HG03108 (cell line): ENCODE measurements around the gene PRR33.

Experiments
- ATAC-seq: cut with Tn5 transposase; IDR thresholded peaks from one replicate; pipeline ENCODE4 v1.9.1; 2021; ENCODE audit warnings: moderate library complexity; ENCODE audit not compliant: unreplicated experiment

PRR33 gene

GRCh38 chr11:1866776-1867175 lies 24.9 kb downstream of the PRR33 start:
- no peak for ATAC-seq

GRCh38 chr11:1866226-1866625 lies 25.5 kb downstream of the PRR33 start:
- no peak for ATAC-seq

GRCh38 chr11:1864831-1865665 lies 26.6 kb downstream of the PRR33 start:
- no peak for ATAC-seq

- no peak for ATAC-seq
These were observed 27.5 kb downstream of the PRR33 start for GRCh38 chr11:1864231-1864630.

GRCh38 chr11:1863352-1864216 lies 28.1 kb downstream of the PRR33 start:
- no peak for ATAC-seq

GRCh38 chr11:1862588-1863351 lies 28.9 kb downstream of the PRR33 start:
- ATAC-seq = no peak

- ATAC-seq = no peak
These were observed 30.0 kb downstream of the PRR33 start for GRCh38 chr11:1861435-1862411.

- ATAC-seq = no peak
These were observed 31.6 kb downstream of the PRR33 start for GRCh38 chr11:1860108-1860507.

GRCh38 chr11:1859004-1859403 lies 32.7 kb downstream of the PRR33 start:
- ATAC-seq = no peak

GRCh38 chr11:1858576-1858975 lies 33.1 kb downstream of the PRR33 start:
- no peak for ATAC-seq

- ATAC-seq = no peak
These were observed 33.5 kb downstream of the PRR33 start for GRCh38 chr11:1858154-1858553.

GRCh38 chr11:1857064-1857463 lies 34.6 kb downstream of the PRR33 start:
- ATAC-seq = no peak

GRCh38 chr11:1856306-1857005 lies 35.2 kb downstream of the PRR33 start:
- no peak for ATAC-seq

GRCh38 chr11:1855886-1856265 lies 35.8 kb downstream of the PRR33 start:
- ATAC-seq = no peak

- peak; percentile 32 for ATAC-seq
These were observed 36.5 kb downstream of the PRR33 start for GRCh38 chr11:1854949-1855885.

- peak; percentile 32 for ATAC-seq
These were observed 37.4 kb downstream of the PRR33 start for GRCh38 chr11:1854132-1854948.

- no peak for ATAC-seq
These were observed 38.1 kb downstream of the PRR33 start for GRCh38 chr11:1853376-1854131.
